M059J (cell line): ENCODE data around the gene DNAJC30. TPM values are rescaled to one million over a fixed set of nuclear protein-coding genes. Genes with fewer than 3 reads are reported as not detected.
"Not testable (repeated sequence)": the region's sequence is repeated elsewhere in the genome, so short reads cannot be mapped to it uniquely, and the experiment has no call there.

Experiments
- DNase-seq: peaks from one replicate; pipeline ENCODE4 v3.0.0-alpha.2; 2012; ENCODE audit warnings: low read depth
- total RNA-seq: library from RNA; depleted of rRNA; stranded (reverse); fragments of >200 nt; shearing (Covaris generic); gene quantifications from 2 replicates; pipeline ENCODE4 v1.2.3, GENCODE V29; 2014; rRNA removed

The DNAJC30 gene
- 1.1 and 1.8 TPM in 2 replicates for total RNA-seq

DNA sequence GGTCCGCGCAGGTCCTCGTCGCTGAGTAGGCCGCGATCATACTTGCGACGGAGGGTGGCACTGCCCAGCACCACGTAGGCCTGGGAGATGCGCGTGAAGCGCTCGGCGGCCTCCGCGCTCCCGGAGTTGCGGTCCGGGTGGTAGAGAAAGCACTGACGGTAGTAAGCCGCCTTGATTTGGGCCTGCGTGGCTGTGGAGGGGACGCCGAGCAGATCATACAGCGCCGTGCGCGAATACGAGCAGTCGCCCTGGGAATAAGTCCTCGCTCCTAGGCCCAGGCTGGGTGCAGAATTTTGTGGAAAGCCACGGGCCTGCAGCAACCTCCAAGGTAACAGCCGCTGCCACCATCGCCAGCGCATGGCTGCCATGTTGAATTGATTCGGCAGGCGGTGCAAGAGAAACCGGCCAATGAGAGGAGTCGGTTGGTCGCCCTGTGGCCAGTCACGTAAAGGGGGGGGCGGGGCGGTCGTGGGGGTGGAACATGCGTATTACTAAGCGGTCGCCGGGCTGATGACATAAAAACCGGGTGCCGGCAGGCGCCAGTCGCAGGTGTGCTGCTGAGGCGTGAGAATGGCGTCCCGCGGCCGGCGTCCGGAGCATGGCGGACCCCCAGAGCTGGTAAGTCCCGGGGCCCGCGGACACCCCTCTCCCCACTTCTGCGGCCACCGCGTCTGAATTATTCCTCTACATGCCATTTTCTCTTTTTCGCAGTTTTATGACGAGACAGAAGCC, at the start of gene DNAJC30, which contains the start of gene BUD23:
Gene DNAJC30 (minus strand): TSS at position 398 of the 732 bp plus-strand sequence. CDS start 30 bp downstream, at position 368.
Gene BUD23 (plus strand): TSS at position 542 of the 732 bp plus-strand sequence. CDS start 29 bp downstream, at position 571.
- peak; percentile 95 for DNase-seq

DNA sequence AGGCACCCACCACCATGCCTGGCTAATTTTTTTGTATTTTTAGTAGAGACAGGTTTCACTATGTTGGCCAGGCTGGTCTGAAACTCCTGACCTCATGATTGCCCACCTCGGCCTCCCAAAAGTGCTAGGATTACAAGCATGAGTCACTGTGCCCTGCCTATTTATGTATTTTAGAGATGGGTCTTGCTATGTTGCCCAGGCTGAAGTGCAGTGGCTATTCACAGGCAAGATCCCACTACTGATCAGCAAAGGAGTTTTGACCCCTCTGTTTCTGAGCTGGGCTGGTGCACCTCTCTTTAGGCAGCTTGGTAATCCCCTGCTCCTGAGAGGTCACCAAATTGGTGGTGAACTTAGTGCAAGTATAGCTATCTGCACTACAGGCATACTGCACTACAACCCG, 49.1 kb upstream of the DNAJC30 start:
- DNase-seq = no peak

- DNase-seq = no peak
These were observed 47.2 kb upstream of the DNAJC30 start for GRCh38 chr7:73730485-73730884.

DNA sequence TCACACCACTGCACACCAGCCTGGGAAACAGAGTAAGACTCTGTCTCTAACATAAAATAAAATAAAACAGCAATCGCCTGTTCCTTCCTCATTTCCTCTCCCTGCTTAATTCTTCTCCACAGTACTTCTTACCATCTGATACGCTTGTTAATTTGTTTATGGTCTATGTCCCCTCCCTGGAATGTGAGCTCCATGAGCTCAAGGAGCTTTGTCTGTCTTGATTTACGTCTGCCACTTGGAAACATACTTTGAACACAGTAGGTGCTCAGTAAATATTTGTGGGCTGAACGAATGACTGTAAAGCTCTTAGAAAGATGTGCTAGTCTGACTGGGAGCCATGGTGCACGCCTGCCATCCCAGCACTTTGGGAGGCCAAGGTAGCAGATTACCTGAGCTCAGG, 45.3 kb upstream of the DNAJC30 start:
- no peak for DNase-seq

- no peak for DNase-seq
These were observed 44.7 kb upstream of the DNAJC30 start for GRCh38 chr7:73727952-73728351.

- no peak for DNase-seq
These were observed 42.8 kb upstream of the DNAJC30 start for GRCh38 chr7:73726083-73726466.

GRCh38 chr7:73723813-73724212, 40.6 kb upstream of the DNAJC30 start:
- DNase-seq = no peak

- DNase-seq = no peak
These were observed 39.5 kb upstream of the DNAJC30 start for GRCh38 chr7:73722785-73723184.

DNA sequence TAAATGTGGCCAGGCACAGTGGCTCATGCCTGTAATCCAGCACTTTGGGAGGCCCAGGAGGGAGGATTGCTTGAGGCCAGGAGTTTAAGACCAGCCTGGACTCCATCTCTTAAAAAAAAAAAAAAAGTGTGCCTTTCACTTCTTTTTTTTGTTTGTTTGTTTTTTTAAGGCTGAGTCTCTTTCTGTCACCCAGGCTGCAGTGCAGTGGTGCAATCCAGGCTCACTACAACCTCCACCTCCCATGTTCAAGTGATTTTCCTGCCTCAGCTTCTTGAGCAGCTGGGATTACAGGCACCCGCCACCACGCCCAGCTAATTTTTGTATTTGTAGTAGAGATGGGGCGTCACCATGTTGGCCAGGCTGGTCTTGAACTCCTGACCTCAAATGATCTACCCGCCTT, 38.9 kb upstream of the DNAJC30 start:
- peak; percentile 52 for DNase-seq

DNA sequence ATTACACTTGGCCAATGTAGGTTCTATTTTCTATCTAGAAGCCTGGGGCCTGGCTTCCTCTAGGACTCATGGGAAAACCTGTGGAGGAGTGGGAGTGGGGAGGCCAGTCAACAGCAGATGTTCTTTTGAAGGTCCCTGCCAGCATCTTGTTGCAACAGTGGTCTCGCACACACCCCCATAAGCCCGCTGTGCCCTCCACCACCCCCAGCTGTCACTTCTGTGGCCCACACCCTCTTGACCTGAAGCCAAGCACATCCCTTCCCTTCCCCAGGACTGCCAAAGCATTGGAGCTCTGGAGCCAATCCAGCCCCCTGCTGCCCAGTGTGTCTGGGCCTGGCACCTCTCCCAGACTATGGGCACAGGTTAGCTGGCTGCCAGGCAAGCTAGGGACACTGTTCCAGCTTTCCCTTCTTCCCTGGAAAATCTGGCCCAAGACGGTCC, 38.1 kb upstream of the DNAJC30 start:
- DNase-seq = peak; percentile 85

- not testable (repeated sequence) for DNase-seq
These were observed 37.2 kb upstream of the DNAJC30 start for GRCh38 chr7:73720443-73720842.

GRCh38 chr7:73719806-73720169, 36.5 kb upstream of the DNAJC30 start:
- no peak for DNase-seq

GRCh38 chr7:73718905-73719805, 35.9 kb upstream of the DNAJC30 start, which contains the start of gene STX1A:
Gene STX1A (minus strand): TSS chr7:73719669. CDS start chr7:73719631, 38 bp downstream.
- peak; percentile 74 for DNase-seq

GRCh38 chr7:73718438-73718881, 35.2 kb upstream of the DNAJC30 start:
- no peak for DNase-seq

- DNase-seq = peak; percentile 100
These were observed 34.7 kb upstream of the DNAJC30 start for GRCh38 chr7:73717991-73718405.

GRCh38 chr7:73717025-73717807, 34.0 kb upstream of the DNAJC30 start:
- DNase-seq = no peak

DNA sequence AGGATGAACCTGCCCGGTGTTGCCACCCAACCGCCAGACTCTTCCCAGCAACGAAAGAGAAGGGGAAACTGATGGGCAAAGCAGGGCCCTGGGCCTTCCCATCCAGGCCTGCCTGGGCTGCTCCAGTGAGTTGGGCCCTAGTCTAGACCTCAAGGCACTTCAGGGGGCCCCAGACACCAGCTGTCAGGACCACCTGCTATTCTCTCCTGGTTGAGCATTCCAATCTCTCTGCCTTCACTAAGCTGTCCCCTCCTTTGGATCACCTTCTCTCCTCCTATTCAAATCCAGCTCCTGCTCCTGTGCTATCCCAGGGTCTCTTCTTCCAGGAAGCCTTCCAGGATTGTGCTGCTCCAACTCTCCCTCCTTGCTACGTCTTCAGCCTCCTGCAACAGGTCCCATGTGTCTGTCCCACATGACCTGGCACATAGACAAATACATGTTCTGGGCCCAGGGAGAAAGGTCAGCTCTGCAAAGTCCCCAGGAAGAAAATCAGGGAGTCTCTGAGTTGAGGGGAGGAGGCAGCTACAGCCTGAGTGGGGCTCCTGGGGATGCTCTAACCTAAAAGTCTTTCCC, 33.2 kb upstream of the DNAJC30 start:
- no peak for DNase-seq

DNA sequence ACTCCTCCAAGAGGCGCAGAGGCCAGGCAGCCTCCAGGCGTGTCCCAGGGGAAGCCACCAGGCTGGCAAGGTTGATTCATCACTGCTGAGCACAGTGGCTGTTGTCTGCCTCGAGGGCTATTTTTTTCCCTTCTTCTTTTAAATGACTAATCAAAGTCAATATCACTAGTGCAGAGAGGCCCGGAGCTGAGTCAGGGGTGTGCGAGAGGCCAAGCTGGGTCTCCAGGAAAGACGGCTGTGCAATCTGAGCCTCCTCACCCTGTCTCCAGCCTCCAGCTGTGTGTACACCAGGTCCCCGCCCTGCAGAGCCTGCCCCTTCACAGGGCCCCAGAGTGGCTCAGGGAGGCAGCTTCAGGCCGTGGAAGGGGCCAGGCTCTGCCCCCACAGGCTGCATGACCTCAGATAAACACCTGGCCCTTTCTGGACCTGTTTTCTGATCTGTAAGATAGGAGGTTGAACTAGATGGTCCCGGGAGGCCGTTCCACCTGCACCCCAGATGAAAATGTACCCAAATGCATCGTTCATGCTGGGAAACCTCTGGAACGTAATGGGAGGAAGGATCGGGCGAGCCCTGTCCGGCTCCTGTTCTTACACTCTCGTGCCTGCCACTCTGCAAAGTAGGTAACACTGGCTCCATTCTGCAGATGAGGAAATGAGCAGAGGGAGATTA, 32.5 kb upstream of the DNAJC30 start:
- DNase-seq = peak; percentile 100

DNA sequence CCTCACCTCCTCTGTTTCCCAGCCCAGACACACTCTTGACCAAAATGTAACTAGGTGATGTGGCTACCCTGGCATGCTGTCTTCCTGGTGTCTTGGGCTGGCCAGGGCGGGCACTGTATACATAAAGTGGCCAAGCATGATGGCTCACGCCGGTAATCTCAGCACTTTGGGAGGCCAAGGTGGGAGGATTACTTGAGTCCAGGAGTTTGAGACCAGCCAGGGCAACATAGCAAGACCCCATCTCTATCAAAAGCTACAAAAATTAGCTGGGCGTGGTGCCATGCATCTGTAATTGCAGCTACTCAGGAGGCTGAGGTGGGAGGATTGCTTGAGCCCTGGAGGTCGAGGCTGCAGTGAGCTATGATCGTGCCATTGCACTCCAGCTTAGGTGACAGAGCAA, 30.1 kb upstream of the DNAJC30 start:
- not testable (repeated sequence) for DNase-seq

GRCh38 chr7:73712773-73713172, 29.5 kb upstream of the DNAJC30 start:
- no peak for DNase-seq
